Activated CD4-positive, alpha-beta memory T cell treated with anti-CD3 and anti-CD28 coated beads, Interleukin-2, amount 10 ng/mL, durations not matched to agents 7 days and 5 days (primary cell): Measurements from ENCODE around the gene PLIN4. TPM values are rescaled to one million over a fixed set of nuclear protein-coding genes. Genes with fewer than 3 reads are reported as not detected.

Source experiments
- CTCF ChIA-PET: fragments of 350-600 bp; sonication (Branson Sonifier 250); formaldehyde crosslinking; loops from one replicate; lab custom pipeline; 2021; ENCODE audit warnings: antibody characterized with exemption, inconsistent platforms; lab: Charles Lee
- POLR2A ChIA-PET: fragments of 350-600 bp; sonication (Branson Sonifier 250); formaldehyde crosslinking; loops from one replicate; lab custom pipeline; 2021; ENCODE audit warnings: antibody characterized with exemption; lab: Charles Lee
- DNase-seq: peaks from one replicate; pipeline ENCODE4 v3.0.0-alpha.2; 2020
- H3K27ac Mint-ChIP-seq: one replicate; pipeline ENCODE4 v1.8.0; 2021; ENCODE audit warnings: mild to moderate bottlenecking, mixed read lengths
- H3K27me3 Mint-ChIP-seq: one replicate; pipeline ENCODE4 v1.8.0; 2021; ENCODE audit warnings: mixed read lengths
- H3K36me3 Mint-ChIP-seq: one replicate; pipeline ENCODE4 v1.8.0; 2021; ENCODE audit warnings: low read depth, mixed read lengths
- H3K4me1 Mint-ChIP-seq: one replicate; pipeline ENCODE4 v1.8.0; 2021; ENCODE audit warnings: mixed read lengths
- H3K4me3 Mint-ChIP-seq: one replicate; pipeline ENCODE4 v1.8.0; 2021; ENCODE audit warnings: mild to moderate bottlenecking, mixed read lengths
- H3K9me3 Mint-ChIP-seq: one replicate; pipeline ENCODE4 v1.8.0; 2021; ENCODE audit warnings: mixed read lengths
- total RNA-seq, 2 experiments: library from RNA; stranded (reverse); gene quantifications; one replicate each; pipeline ENCODE4 v1.2.3, GENCODE V29; 2021

PLIN4 gene
- total RNA-seq, 2 experiments from 2014 or later, result not detected

DNA sequence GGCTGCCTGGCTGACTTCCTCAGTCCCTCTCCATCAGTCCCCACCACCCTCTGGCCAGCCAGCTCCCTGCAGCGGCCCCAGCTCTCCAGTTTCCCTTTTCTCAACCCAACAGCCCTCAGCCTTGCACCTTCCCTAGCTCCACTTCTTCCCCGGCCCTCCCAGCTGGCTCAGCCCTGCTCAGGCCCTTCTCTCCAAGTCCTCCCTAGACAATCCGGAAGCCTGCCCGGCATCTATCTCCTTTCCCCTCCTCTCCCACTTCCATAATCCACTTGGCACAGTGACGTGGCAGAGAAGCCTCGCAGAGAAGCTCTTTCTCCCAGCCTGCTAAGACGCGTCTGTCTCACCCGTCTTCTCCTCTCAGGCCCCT is 61.8 kb downstream of the PLIN4 start:
- Mint-ChIP-seq H3K27me3 (no peaks in the 10 kb centered on the region), H3K36me3 (no peaks in the 10 kb centered on the region), H3K27ac (peak overlapping the region; percentile 74), H3K4me3 (peak overlapping the region; percentile 90), H3K4me1 (peaks cover 17% of the 10 kb centered on the region), H3K9me3 (no peaks in the 10 kb centered on the region)
- no peak for DNase-seq
- POLR2A ChIA-PET, result interaction anchor here (0.6 to 3.5 kb wide), 6 partner anchors 10 to 202 kb away, joined by 3 to 32 read pairs (median 4); partner anchors contain the start of genes CHAF1A, HDGFL2 and SH3GL1
- CTCF ChIA-PET, result interaction anchor here (0.6 kb wide), 2 partner anchors 56 to 58 kb away, joined by 3 read pairs; partner anchors contain the start of gene SH3GL1

DNA sequence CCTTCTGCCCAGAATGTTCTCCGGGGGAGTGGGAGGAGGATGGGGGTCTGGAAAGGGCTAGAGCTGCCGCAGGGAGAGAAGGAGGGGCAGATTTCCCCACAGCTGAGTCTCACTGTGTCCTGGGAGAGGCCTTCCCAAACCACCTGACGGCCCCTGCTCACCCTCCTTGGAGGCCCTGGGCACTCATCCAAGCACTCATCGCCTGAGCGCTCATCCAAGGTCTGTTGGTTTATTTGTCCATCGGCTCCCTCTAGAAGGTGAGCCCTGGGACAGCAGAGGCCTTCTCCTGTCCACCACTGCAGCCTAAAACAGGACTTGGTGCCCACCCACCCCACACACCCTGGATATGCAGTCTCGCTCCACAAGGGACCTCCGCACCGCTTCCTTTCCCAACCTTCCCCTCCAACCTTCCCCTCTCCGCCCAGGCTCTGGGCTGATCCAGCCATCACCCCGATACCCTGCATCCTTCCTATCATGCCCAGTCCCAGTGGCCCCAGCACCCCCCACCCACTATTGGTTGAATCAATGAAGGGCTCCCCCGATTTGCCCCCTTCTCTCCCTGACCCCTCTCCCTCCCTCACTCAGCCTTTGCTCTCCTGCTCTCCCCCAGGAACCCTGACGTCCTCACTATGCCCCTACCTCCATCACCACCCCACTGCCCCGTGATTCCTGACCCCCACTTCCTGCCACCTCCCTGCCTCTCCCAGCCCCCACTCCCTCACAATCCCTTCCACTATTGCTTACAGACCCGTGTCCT is 62.4 kb downstream of the PLIN4 start:
- CTCF ChIA-PET, result interaction anchor here (0.6 kb wide), 1 partner anchor 57 kb away, joined by 3 read pairs; no protein-coding TSS in a partner anchor
- Mint-ChIP-seq H3K27me3 (no peaks in the 10 kb centered on the region), H3K36me3 (no peaks in the 10 kb centered on the region), H3K4me3 (peak overlapping the region; percentile 90), H3K9me3 (no peaks in the 10 kb centered on the region), H3K4me1 (peaks cover 17% of the 10 kb centered on the region), H3K27ac (peak overlapping the region; percentile 74)
- no peak for DNase-seq
- POLR2A ChIA-PET, result interaction anchor here (1.4 to 3.5 kb wide), 2 partner anchors 12 to 15 kb away, joined by 4 to 32 read pairs; partner anchors contain the start of gene HDGFL2

DNA sequence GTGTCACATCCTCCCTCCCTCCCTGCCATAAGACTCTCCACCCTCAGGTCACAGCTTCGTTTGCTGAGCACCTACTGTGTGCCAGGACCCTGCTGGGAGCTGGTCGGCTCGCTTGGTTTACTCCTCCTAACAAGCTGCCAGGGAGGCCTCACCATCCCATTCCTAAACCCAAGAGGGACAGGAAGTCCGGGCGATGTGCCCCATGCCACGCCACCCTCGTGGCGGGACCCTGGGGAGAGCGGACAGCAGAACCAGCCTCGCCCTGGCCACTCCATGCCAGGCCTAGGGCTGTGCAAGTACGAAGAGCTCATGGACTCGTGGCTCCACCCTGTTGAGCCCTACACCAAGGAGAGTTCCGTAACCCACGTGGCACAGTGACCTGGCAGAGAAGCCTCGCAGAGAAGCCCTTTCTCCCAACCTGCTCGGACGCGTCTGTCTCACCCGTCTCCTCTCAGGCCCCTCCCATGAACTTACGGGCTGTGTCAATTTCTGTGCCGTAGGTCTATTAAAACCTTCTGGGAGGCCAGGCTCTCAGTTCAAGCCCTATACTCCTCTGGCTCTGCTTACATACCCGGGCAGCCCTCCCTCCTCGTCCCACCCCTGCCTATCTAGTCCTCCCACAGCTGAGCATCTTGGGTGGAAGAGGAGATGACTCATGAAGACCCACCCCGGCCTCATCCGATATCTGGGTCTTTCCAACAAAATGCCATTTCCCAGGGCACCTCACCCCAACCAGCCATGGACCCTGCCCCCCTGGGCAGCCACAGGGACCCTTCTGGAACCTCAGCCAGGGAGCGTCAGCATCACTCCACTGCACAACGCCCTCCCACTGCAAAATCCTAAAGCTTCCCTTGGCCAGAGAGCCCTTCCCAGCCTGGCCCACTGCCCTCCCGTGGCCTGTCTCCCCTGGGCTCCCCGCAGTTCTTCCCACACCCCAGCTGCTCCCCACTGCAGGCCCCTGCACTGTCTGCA is 63.3 kb downstream of the PLIN4 start:
- no peaks in the 10 kb centered on the region for H3K27me3 Mint-ChIP-seq
- no peaks in the 10 kb centered on the region for H3K9me3 Mint-ChIP-seq
- ChIA-PET CTCF (no interaction called here), POLR2A (interaction anchor here (3.5 kb wide), 1 partner anchor 16 kb away, joined by 32 read pairs; the partner anchor contains the start of gene HDGFL2)
- no peak overlapping the region for H3K27ac Mint-ChIP-seq
- H3K4me1 Mint-ChIP-seq, result peaks cover 17% of the 10 kb centered on the region
- peaks cover 6% of the 10 kb centered on the region for H3K36me3 Mint-ChIP-seq
- no peak overlapping the region for H3K4me3 Mint-ChIP-seq
- DNase-seq, result no peak

DNA sequence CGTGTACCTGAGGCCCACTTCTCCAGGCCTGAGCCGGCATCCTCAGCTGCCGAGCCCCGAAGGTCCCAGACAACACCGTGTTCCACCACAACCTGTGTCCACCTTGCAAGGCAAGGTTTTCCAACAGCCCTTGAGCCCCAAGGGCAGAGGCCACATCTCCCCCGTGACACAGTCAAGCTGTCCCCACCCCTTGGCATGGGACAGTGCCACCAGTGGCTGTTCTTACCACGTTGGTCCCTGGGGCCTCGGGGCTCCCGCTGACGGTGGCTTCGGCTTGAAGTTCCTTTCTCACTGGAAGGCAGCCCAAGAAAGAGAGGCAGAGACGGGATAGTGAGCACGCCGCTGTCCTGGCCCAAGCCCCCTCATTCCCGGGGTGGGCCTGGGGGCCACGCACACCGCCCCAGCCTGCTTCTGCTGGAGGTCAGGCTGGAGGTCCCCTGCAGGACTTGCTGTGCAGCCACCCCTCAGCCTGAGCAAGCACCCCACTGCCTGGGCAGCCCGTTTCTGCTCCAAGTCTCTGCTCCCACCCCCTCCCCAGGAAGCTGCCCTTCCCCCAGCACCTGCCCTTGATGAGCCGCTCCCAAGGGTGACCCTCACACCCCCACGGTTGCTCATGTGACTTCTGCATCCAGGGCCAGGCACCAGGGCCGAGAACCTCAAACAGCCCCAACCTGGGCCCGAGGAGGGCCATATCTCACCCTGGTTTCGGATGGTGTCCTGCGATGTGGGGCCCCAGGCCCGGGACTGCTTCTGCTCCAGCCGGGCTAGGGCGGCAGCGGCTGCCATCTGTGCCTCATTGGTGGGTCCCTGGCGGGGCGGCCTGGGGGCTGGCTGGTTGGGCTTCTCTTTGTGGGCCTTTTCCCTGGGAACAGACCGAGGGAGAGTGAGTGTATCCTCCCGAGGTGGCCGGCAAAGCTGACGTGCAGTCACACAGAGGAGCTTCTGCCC is 64.8 kb downstream of the PLIN4 start:
- ChIA-PET POLR2A (no interaction called here), CTCF (no interaction called here)
- Mint-ChIP-seq H3K36me3 (peaks cover 14% of the 10 kb centered on the region), H3K4me1 (peaks cover 17% of the 10 kb centered on the region), H3K9me3 (no peaks in the 10 kb centered on the region), H3K27ac (no peak overlapping the region), H3K27me3 (no peaks in the 10 kb centered on the region), H3K4me3 (no peak overlapping the region)
- DNase-seq, result no peak

DNA sequence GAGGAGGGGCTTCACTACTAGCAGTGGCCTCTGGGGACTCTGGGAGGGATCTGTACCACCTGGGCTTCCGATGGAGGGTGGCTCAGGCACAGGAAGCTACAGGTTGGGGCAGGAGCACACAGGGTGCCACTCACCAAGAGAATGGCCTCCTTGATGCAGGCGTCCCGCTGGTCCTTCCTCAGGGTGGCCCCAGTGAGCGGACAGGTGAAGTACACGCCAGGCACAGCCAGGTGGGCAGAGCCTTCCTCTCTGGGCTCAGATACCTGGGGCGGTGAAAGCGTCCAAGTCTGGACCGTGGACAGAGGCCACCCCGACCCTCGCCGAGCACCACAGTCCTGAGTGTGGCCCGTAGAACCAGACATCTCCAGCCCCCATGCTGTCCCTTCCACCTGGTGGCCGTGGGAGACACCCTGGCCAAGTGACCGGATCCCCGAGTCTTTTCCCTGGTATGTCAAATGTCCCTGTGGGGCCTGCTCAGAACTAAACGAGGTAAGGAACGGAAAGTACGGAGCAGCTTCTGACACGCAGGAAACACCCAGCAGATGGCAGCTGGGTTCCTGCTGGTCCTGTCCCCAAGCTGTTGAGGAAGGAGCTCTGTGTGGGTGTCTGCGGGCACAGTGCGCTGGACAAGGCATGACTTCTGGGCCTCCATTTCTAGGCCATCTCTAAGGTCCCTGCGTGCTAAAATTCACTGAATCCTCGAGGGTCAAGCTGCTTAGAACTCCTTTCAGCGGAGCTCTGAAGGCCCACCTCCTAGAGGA is 65.9 kb downstream of the PLIN4 start:
- Mint-ChIP-seq H3K4me3 (no peak overlapping the region), H3K9me3 (no peaks in the 10 kb centered on the region), H3K27me3 (no peaks in the 10 kb centered on the region), H3K4me1 (peaks cover 12% of the 10 kb centered on the region), H3K36me3 (peaks cover 22% of the 10 kb centered on the region), H3K27ac (no peak overlapping the region)
- ChIA-PET POLR2A (no interaction called here), CTCF (no interaction called here)
- DNase-seq, result no peak

Other genes with a start within 250 kb of the PLIN4 start
- not detected for gene SHD, start 239.2 kb downstream of the PLIN4 start, total RNA-seq
- gene TMIGD2, start 216.1 kb downstream of the PLIN4 start, total RNA-seq, result 1 to 10 TPM; 2.6 to 4.0 TPM
- gene FSD1, start 213.9 kb downstream of the PLIN4 start, total RNA-seq, result 1 to 10 TPM; 3.2 to 3.4 TPM
- gene STAP2, start 179.7 kb downstream of the PLIN4 start, total RNA-seq, result 1 to 10 TPM; 8.3 to 8.6 TPM
- gene MPND, start 174.9 kb downstream of the PLIN4 start, total RNA-seq, result 10 to 100 TPM; 19.1 to 20.4 TPM
- 10 to 100 TPM; 62.1 to 64.0 TPM for gene SH3GL1, start 117.9 kb downstream of the PLIN4 start, total RNA-seq
- 10 to 100 TPM; 71.7 to 82.5 TPM for gene CHAF1A, start 115.8 kb downstream of the PLIN4 start, total RNA-seq
- 10 to 100 TPM; 49.6 to 50.1 TPM for gene UBXN6, start 60.7 kb downstream of the PLIN4 start, total RNA-seq
- gene HDGFL2, start 46.2 kb downstream of the PLIN4 start, total RNA-seq, result 10 to 100 TPM; 47.1 to 50.6 TPM
- not detected for gene PLIN5, start 16.7 kb upstream of the PLIN4 start, total RNA-seq
- under 1 TPM; 0.15 to 0.18 TPM for gene LRG1, start 21.6 kb upstream of the PLIN4 start, total RNA-seq
- not detected for gene SEMA6B, start 41.2 kb upstream of the PLIN4 start, total RNA-seq
- gene TNFAIP8L1, start 121.0 kb upstream of the PLIN4 start, total RNA-seq, result 10 to 100 TPM; 18.4 to 18.6 TPM
- 10 to 100 TPM; 67.1 to 68.7 TPM for gene MYDGF, start 151.9 kb upstream of the PLIN4 start, total RNA-seq
- gene DPP9, start 205.4 kb upstream of the PLIN4 start, total RNA-seq, result 10 to 100 TPM; 67.6 to 78.3 TPM